ENCODE data around the gene HLA-A.

HLA-A gene

DNA sequence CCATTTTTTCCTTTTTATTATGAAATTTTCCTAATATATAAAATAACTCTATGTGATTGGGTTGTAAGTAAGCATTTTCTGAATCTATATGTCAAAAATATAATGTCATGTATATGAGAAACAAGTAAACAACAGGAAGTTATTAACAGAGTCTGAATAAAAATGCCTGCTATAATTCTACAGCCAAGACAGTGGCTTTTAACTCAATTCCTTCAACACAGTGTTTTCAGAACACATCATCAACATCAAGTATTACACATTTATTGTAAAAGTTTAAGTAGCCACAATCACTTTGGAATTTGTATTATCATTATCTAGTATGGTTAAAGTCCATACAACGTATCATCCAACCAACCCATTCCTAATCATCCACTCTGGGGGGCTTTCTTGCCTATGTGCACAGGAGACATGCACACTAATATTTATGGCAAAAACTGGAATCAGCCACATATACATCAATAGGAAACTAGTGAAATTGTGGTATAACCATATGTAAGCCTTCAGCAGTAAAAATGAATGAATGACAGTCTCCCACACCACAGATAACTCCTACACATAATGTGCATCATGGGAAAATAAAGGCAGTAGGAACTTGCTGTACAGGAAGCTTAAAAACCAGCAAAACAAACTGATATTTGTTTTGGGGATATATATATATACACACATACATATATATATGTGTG is 6.9 kb upstream of the HLA-A start:
- no peak for DNase-seq

DNA sequence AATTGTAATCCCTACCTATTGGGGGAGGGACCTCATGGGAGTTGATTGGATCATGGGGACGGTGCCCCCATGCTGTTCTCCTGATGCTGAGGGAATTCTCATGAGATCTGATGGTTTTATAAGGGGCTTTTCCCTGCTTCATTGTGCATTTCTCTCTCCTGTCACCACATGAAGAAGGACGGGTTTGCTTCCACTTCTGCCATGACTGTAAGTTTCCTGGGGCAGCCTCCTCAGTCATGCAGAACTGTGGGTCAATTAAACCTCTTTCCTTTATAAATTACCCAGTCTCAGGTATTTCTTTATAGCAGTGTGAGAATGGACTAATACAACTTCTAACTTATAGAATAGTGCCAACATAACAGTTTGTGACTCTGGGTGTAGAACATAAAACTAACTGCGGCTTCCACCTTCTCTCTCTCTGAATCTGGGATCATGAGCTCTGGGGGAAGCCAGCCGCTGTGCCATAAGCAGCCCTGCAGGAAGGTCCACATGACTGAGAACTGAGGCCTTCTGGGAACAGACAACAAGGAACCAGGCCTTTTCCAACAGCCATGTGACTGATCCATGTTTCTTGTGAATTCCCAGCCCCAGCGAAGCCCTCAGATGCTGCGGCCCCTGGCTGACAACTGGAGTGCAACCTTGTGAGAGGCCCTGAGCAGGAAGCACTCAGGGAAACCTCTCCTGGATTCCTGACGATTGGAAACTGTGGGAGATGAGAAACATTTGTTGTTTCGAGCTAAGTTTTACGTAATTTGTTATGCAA is 3.4 kb upstream of the HLA-A start:
- no peak for DNase-seq

GRCh38 chr6:29941016-29941415 is 1.3 kb upstream of the HLA-A start:
- DNase-seq = no peak

- peak; percentile 20 for DNase-seq
These were observed 861 bp upstream of the HLA-A start for GRCh38 chr6:29941471-29941870.

- DNase-seq = no peak
These were observed 437 bp upstream of the HLA-A start for GRCh38 chr6:29941916-29942274.

DNA sequence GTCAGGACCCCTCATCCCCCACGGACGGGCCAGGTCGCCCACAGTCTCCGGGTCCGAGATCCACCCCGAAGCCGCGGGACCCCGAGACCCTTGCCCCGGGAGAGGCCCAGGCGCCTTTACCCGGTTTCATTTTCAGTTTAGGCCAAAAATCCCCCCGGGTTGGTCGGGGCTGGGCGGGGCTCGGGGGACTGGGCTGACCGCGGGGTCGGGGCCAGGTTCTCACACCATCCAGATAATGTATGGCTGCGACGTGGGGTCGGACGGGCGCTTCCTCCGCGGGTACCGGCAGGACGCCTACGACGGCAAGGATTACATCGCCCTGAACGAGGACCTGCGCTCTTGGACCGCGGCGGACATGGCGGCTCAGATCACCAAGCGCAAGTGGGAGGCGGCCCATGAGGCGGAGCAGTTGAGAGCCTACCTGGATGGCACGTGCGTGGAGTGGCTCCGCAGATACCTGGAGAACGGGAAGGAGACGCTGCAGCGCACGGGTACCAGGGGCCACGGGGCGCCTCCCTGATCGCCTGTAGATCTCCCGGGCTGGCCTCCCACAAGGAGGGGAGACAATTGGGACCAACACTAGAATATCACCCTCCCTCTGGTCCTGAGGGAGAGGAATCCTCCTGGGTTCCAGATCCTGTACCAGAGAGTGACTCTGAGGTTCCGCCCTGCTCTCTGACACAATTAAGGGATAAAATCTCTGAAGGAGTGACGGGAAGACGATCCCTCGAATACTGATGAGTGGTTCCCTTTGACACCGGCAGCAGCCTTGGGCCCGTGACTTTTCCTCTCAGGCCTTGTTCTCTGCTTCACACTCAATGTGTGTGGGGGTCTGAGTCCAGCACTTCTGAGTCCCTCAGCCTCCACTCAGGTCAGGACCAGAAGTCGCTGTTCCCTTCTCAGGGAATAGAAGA is 978 bp downstream of the HLA-A start:
- DNase-seq = no peak

GRCh38 chr6:29945281-29945820 is 3.0 kb downstream of the HLA-A start:
- no peak for DNase-seq

DNA sequence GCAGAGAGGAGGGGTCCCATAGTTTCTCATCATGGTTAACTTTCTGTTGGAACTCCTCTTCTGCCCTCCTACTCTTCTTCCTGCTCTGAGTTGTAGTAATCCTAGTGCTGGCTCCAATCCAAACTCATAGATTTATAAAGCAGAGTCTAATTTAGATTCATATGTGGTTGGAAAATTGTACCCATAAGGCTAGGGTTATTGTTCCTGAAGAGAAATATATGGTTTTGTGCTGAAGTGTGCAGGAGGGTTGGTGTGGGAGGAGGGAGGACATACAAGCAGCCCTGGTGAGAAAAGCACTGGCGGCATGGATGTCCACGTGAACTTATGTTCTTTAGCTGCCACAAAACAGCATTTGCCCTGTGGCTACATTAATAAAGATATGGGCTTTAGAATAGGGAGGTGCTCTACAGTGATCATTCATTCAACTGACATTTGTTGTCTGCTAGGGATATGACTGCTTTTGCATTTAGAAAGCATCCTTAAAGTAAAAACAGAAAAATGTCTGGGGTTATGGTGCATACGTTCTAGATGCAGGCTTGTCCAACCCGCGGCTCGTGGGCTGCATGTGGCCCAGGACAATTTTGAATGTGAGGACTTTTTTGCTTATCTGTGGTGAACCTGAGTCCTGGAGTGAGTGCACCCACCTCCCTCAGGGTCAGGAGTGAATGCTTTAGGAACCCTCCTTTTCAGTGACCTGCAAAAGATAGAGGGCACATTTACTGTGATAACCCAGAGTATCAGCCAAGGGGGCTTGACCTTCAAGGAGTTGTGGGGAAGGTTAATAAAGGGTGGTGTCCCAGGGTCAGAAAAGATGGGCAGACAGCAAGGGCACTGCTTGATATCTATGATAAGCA is 4.1 kb downstream of the HLA-A start:
- no peak for DNase-seq

GRCh38 chr6:29947077-29947980 is 5.0 kb downstream of the HLA-A start:
- DNase-seq = no peak

DNA sequence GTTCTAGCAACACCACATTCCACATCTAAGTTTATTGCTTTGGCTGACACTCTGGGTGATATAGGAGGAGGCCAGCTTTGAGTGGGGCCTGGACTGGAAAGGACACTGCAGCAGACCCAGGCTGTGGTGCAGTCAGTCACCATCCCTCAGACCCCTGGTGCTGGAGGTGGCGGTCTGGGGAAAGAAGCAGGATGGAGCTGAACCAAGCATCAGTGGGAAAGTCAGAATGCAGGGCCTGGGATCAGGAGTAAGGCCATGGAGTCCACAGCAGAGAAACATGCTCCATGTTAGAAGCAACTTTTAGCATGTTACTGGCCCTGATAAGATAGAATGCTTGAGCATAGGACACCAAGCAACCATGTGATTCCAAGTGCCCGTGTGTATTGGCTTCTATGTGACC is 5.9 kb downstream of the HLA-A start:
- DNase-seq = no peak

DNA sequence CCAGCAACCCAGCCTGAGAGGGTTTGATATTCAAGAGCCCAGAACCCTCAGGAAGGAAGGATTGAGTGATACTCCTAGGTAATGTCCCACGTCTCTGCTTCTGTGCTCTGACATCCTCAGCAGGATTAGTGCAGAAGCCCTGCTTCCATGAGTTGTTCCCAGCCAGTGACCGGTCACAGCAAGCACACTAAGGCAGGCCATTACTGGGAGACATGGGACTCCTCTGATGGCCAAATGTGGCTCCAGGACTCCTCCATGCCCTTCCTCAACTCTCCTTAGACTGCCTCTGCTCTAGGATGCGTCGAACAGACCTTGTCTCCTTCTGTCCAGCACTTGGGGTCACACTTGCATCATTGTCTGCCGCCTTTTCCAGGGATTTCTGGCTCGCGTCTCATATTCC is 7.6 kb downstream of the HLA-A start:
- DNase-seq = no peak

DNA sequence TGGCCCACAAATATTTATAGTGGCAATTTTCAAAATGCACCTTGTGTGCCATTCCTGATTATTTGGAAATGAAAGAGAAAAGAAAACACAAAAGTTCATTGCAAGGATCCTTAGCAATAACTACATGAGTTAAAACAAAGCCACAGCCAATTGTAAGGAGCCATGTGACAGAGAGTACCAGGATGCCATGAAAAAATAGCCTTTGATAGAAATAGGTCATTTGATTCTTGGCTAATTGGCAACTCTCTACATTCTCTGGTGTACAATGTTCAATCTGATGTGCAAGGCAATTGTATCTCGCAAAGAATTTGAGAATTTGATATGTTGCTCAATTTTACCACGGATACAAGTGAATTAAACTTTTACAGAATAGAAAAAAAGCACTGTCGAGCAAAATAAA is 9.6 kb downstream of the HLA-A start:
- no peak for DNase-seq

- peak; percentile 47 for DNase-seq
These were observed 10.7 kb downstream of the HLA-A start for GRCh38 chr6:29953001-29953441.

DNA sequence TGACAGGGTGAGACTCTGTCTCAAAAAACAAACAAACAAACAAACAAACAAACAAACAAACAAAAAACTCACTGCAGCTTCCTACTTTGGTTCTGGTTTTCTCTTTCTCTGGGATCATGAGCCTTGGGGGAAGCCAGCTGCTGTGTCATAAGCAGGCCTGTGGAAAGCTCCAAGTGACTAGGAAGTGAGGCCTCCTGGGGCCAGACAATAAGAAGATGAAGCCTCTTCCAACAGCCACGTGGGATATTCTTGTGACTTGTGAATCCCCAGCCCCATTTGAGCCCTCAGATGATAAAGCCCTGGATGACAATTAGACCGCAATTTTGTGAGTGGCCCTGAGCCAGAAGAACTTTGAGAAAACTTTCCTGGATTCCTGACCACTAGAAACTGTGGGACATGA is 11.4 kb downstream of the HLA-A start:
- DNase-seq = no peak

GRCh38 chr6:29954272-29954671 is 11.9 kb downstream of the HLA-A start:
- no peak for DNase-seq

- DNase-seq = no peak
These were observed 13.5 kb downstream of the HLA-A start for GRCh38 chr6:29955783-29956182.

- no peak for DNase-seq
These were observed 14.2 kb downstream of the HLA-A start for GRCh38 chr6:29956518-29956917.

GRCh38 chr6:29958046-29958445 is 15.7 kb downstream of the HLA-A start:
- DNase-seq = no peak

- DNase-seq = no peak
These were observed 16.6 kb downstream of the HLA-A start for GRCh38 chr6:29958921-29959320.

DNA sequence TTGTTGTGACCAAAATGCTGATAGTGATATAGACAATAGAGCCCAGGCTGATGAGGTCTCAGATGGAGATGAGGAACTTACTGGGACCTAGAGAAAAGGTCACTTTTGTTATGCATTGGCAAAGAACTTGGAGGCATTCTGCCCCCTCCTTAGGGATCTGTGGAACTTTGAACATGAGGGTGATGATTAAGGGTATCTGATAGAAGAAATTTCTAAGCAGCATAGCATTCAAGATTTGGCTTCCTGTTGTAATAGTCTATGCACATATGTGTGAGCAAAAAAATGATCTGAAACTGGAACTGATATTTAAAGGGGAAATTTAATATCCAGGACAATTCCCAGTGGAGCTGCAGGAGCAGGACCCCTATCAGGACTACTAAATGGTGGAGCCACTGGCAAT is 17.1 kb downstream of the HLA-A start:
- DNase-seq = no peak

GRCh38 chr6:29961966-29962365 is 19.6 kb downstream of the HLA-A start:
- DNase-seq = no peak
